ENCODE results near the gene RHOT2.

Gene RHOT2

GRCh38 chr16:715477-716199 lies 47.7 kb downstream of the RHOT2 start:
- DNase-seq (ENCODE audit: low spot score) = no peak

GRCh38 chr16:716200-716568 lies 48.3 kb downstream of the RHOT2 start:
- no peak for DNase-seq (ENCODE audit: low spot score)

- no peak for DNase-seq (ENCODE audit: low spot score)
Measured at GRCh38 chr16:716768-717325, 48.9 kb downstream of the RHOT2 start.

- no peak for DNase-seq (ENCODE audit: low spot score)
Measured at GRCh38 chr16:717450-718245, 49.7 kb downstream of the RHOT2 start.

- no peak for DNase-seq (ENCODE audit: low spot score)
Measured at GRCh38 chr16:718389-718788, 50.5 kb downstream of the RHOT2 start.

- DNase-seq (ENCODE audit: low spot score) = no peak
Measured at GRCh38 chr16:718922-719321, 51.0 kb downstream of the RHOT2 start.

- no peak for DNase-seq (ENCODE audit: low spot score)
Measured at GRCh38 chr16:719815-720446, 52.0 kb downstream of the RHOT2 start.

- no peak for DNase-seq (ENCODE audit: low spot score)
Measured at GRCh38 chr16:720447-720989, 52.6 kb downstream of the RHOT2 start.

- DNase-seq (ENCODE audit: low spot score) = peak; percentile 71
Measured at GRCh38 chr16:720990-721764, 53.2 kb downstream of the RHOT2 start, which contains the start of gene ANTKMT. TSS of gene ANTKMT (plus strand) at chr16:721146. CDS start at chr16:721275, 129 bp downstream.

- no peak for DNase-seq (ENCODE audit: low spot score)
Measured at GRCh38 chr16:721765-722540, 54.0 kb downstream of the RHOT2 start.

- DNase-seq (ENCODE audit: low spot score) = no peak
Measured at GRCh38 chr16:722835-723633, 55.1 kb downstream of the RHOT2 start.

- no peak for DNase-seq (ENCODE audit: low spot score)
Measured at GRCh38 chr16:723695-724094, 55.8 kb downstream of the RHOT2 start.

All from hematopoietic multipotent progenitor cell treated with erythropoietin and hydrocortisone succinate and interleukin-3 and kit ligand, for 17 days (in vitro differentiated cells).